ENCODE data around the gene GNAO1.

Gene GNAO1

GRCh38 chr16:56262148-56262547, 70.9 kb downstream of the GNAO1 start:
- H3K4me1 ChIP-seq (ENCODE audit: control insufficient read depth, insufficient read depth, low read length): no peaks in the 10 kb centered on the region
- POLR2A ChIA-PET: no interaction called here
- TF ChIP-seq ZNF155 (tag by site-specific recombination; IDR thresholded peaks at IDR 0.05) (no peak), GLIS1 (tag by site-specific recombination; IDR thresholded peaks at IDR 0.05) (peak; percentile 27; the same call in 1 of the 2 replicates)
- H3K4me3 ChIP-seq (ENCODE audit: low read depth, low read length): no peak overlapping the region
- H3K9me3 ChIP-seq (ENCODE audit: control insufficient read depth, insufficient read depth, low read depth, low read length): no peaks in the 10 kb centered on the region
- no peak overlapping the region for H3K27ac ChIP-seq (ENCODE audit: extremely low read depth, low read depth, low read length)
- no peaks in the 10 kb centered on the region for H3K36me3 ChIP-seq (ENCODE audit: control insufficient read depth in 2 of 2, insufficient read depth in 1 of 2, low read length in 2 of 2)
- CTCF ChIA-PET: interaction anchor here (1.2 kb wide), 1 partner anchor 9 kb away, joined by 4 read pairs; no protein-coding TSS in a partner anchor

- CTCF ChIA-PET: interaction anchor here (1.2 kb wide), 1 partner anchor 9 kb away, joined by 4 read pairs; no protein-coding TSS in a partner anchor
- no peak overlapping the region for H3K4me3 ChIP-seq (ENCODE audit: low read depth, low read length)
- H3K9me3 ChIP-seq (ENCODE audit: control insufficient read depth, insufficient read depth, low read depth, low read length): no peaks in the 10 kb centered on the region
- TF ChIP-seq PRDM1 (tag by site-specific recombination; IDR thresholded peaks at IDR 0.05): no peak
- TF ChIP-seq ZBTB48 (tag by site-specific recombination; IDR thresholded peaks at IDR 0.05): no peak
- no peak for TF ChIP-seq ZNF214 (tag by site-specific recombination; IDR thresholded peaks at IDR 0.05; ENCODE audit: borderline replicate concordance)
- TF ChIP-seq ZFP3 (tag by site-specific recombination; IDR thresholded peaks at IDR 0.05; ENCODE audit: low read depth): no peak
- no peak for TF ChIP-seq TCF7L2 (IDR thresholded peaks at IDR 0.05; ENCODE audit: borderline replicate concordance, low read depth, low read length)
- no peak for TF ChIP-seq ZSCAN5A (tag by site-specific recombination; IDR thresholded peaks at IDR 0.05)
- no peak for TF ChIP-seq ZNF473 (tag by site-specific recombination; IDR thresholded peaks at IDR 0.05)
- TF ChIP-seq ZNF518A (tag by site-specific recombination; conservative IDR thresholded peaks at IDR 0.05; ENCODE audit: low read depth): no peak
- TF ChIP-seq SALL2 (tag by site-specific recombination; IDR thresholded peaks at IDR 0.05; ENCODE audit: borderline replicate concordance): no peak
- TF ChIP-seq PRDM10 (tag by site-specific recombination; IDR thresholded peaks at IDR 0.05): no peak
- no peak for TF ChIP-seq ZNF701 (tag by site-specific recombination; IDR thresholded peaks at IDR 0.05)
- no peak for TF ChIP-seq HIC1 (tag by site-specific recombination; IDR thresholded peaks at IDR 0.05)
- TF ChIP-seq ZNF239 (tag by site-specific recombination; IDR thresholded peaks at IDR 0.05): no peak
- no peak for TF ChIP-seq ZNF416 (tag by site-specific recombination; IDR thresholded peaks at IDR 0.05)
- TF ChIP-seq YY2 (tag by site-specific recombination; IDR thresholded peaks at IDR 0.05): no peak
- TF ChIP-seq ZNF248 (tag by site-specific recombination; IDR thresholded peaks at IDR 0.05): no peak
- TF ChIP-seq ZNF354C (tag by site-specific recombination; IDR thresholded peaks at IDR 0.05; ENCODE audit: borderline replicate concordance, low read depth): no peak
- no peak for TF ChIP-seq FEZF1 (tag by site-specific recombination; IDR thresholded peaks at IDR 0.05)
- no peak for TF ChIP-seq ZNF561 (tag by site-specific recombination; IDR thresholded peaks at IDR 0.05; ENCODE audit: borderline replicate concordance)
- no peaks in the 10 kb centered on the region for H3K36me3 ChIP-seq (ENCODE audit: control insufficient read depth in 2 of 2, insufficient read depth in 1 of 2, low read length in 2 of 2)
- POLR2A ChIA-PET: no interaction called here
- no peaks in the 10 kb centered on the region for H3K4me1 ChIP-seq (ENCODE audit: control insufficient read depth, insufficient read depth, low read length)
- H3K27ac ChIP-seq (ENCODE audit: extremely low read depth, low read depth, low read length): no peak overlapping the region
These were observed 71.4 kb downstream of the GNAO1 start for GRCh38 chr16:56262551-56263245.

Measured in HEK293 (cell line).